Measurements from ENCODE around the gene DENND11. TPM values are rescaled to one million over a fixed set of nuclear protein-coding genes. Genes with fewer than 3 reads are reported as not detected.

The DENND11 gene
- total RNA-seq: 10 to 100 TPM; 31.7 to 37.6 TPM
- long read RNA-seq, full-length matches to known transcripts: 4 of 21 reads
- long read RNA-seq, partial matches to known transcripts: 6 of 21 reads
- long read RNA-seq, other reads (novel, unspliced or antisense): 11 of 21 reads

GRCh38 chr7:141702047-141702567 is at the start of gene DENND11:
Gene DENND11 (minus strand): TSS chr7:141702166. CDS start chr7:141702153, 13 bp downstream.
- intact Hi-C loops (cut with DNase I, micrococcal nuclease): no loop called here
- peak; percentile 72 for ATAC-seq
- DNase-seq: peak in 1 of 2 donors; percentile 65

DNA sequence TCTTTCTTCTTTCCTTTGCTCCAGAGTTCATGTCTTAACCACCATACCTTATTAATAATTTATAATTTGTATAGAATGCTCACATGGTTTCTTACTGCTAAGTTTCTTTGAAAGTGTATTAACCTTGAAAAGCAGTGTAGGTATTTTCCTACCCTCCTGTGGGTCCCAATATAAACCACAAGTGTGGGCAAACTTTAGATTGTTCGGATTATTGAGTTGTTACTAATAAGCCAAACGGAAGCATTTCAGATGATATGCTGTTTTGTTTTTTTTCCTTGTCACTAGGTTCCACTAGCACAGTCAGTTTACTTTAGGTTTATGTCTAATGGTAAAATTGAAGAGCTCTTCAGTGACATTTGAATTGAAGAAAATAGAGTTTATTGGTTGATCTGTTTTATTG is 46.4 kb upstream of the DENND11 start:
- DNase-seq (no peak), ATAC-seq (no peak)
- intact Hi-C loops (cut with DNase I, micrococcal nuclease): no loop called here

GRCh38 chr7:141744131-141744530 is 42.2 kb upstream of the DENND11 start:
- DNase-seq (no peak), ATAC-seq (no peak)
- intact Hi-C loops (cut with DNase I, micrococcal nuclease): no loop called here

GRCh38 chr7:141742229-141742628 is 40.3 kb upstream of the DENND11 start:
- DNase-seq: no peak
- intact Hi-C loops (cut with DNase I, micrococcal nuclease): no loop called here
- no peak for ATAC-seq

DNA sequence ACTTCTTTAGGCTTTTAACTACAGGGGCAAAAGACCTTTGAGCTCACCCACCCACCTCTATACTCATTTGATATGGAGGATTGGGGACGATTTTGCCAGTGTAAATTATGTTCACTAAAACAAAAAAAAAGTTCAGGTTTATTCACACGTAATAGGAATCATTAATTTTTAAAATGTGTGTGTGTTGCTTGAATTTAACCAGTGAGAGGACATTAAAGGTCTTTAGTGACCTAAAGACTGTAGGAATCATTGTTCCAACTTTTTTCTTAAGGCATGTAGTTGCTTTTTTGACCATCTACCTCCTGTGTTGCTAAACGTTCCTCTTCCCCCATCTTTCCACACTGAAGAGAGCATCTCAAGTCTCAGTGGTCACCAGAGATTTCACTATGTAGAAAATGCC is 37.3 kb upstream of the DENND11 start:
- ATAC-seq (no peak), DNase-seq (no peak)
- intact Hi-C loops (cut with DNase I, micrococcal nuclease): loop anchor here in 1 of 2 donors (10.0 kb wide), 1 partner anchor 84 kb away; no protein-coding TSS in a partner anchor

DNA sequence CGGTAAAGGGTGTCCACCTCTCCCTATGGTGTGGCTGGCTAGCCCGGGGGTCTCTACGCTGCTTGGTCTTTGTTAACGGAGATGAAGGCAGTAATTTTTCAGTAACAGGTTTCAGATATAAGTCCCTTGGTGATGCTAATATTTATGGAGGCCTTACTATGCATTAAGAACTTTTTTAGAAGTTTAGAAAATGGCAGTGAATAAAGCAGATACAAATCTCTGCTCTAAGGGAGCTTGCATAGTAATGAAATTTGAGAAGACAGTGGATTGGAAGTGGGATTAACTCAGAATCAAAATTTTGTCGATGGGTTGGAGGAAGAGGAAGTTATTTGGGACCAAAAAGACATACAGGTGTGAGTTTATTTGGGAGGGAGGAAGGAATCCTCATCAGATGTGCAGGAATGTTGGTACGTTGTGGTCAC is 36.6 kb upstream of the DENND11 start:
- DNase-seq: no peak
- intact Hi-C loops (cut with DNase I, micrococcal nuclease): loop anchor here in 1 of 2 donors (10.0 kb wide), 1 partner anchor 84 kb away; no protein-coding TSS in a partner anchor
- no peak for ATAC-seq

GRCh38 chr7:141737836-141738591 is 36.0 kb upstream of the DENND11 start, which contains the start of gene SSBP1:
Gene SSBP1 (plus strand): TSS chr7:141738358. CDS start chr7:141739167, 809 bp downstream.
- DNase-seq: peak; percentile 89 to 91
- intact Hi-C loops (cut with DNase I, micrococcal nuclease): loop anchor here in 1 of 2 donors (10.0 kb wide), 1 partner anchor 83 kb away; no protein-coding TSS in a partner anchor
- ATAC-seq: peak; percentile 96

- intact Hi-C loops (cut with DNase I, micrococcal nuclease): loop anchor here in 1 of 2 donors (10.0 kb wide), 1 partner anchor 82 kb away; no protein-coding TSS in a partner anchor
- peak; percentile 59 for ATAC-seq
- DNase-seq: peak; percentile 26 to 34
Observed at GRCh38 chr7:141737118-141737835, 35.3 kb upstream of the DENND11 start.

GRCh38 chr7:141731476-141732149 is 29.6 kb upstream of the DENND11 start:
- intact Hi-C loops (cut with DNase I, micrococcal nuclease): loop anchor here in 1 of 2 donors (10.0 kb wide), 1 partner anchor 77 kb away; no protein-coding TSS in a partner anchor
- no peak for ATAC-seq
- DNase-seq: no peak

DNA sequence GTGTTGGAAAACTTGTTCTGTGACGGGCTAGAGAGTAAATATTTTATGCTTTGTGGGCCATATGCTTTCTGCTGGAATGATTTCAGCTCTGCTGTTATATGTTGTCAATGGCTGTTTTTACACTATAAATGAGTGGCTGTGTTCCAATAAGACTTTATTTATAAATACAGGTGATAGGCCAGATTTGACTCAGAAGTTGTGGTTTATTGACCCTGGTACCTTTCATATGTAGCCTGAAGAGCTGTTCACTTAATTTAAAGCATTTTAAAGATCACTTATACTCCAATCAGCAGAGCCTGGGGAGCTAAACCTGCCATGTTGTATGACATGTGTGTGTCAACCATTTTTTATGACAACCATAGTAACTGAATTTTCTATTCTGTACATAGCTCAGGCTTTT is 27.1 kb upstream of the DENND11 start:
- ATAC-seq (no peak), DNase-seq (no peak)
- intact Hi-C loops (cut with DNase I, micrococcal nuclease): no loop called here

GRCh38 chr7:141722529-141722928 is 20.6 kb upstream of the DENND11 start:
- intact Hi-C loops (cut with DNase I, micrococcal nuclease): no loop called here
- ATAC-seq (no peak), DNase-seq (no peak)

DNA sequence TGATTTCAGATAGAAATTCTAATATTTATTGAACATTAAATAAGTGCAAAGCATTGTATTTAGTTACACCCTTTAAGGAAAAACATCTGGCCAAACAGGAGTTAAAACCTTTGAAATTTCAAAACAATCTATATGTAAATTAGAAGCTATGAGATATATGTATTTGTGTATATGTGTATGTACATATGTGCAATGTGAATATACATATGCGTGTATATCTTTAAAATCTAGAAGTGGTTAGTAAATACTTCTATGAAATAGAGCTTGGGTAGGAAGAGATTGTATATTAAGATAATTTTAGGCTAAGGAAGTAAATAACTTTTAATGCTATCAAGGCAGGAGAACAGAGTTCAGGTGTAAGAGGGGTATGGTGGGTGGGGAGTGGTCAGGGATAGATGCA is 15.5 kb upstream of the DENND11 start:
- ATAC-seq: no peak
- intact Hi-C loops (cut with DNase I, micrococcal nuclease): no loop called here

DNA sequence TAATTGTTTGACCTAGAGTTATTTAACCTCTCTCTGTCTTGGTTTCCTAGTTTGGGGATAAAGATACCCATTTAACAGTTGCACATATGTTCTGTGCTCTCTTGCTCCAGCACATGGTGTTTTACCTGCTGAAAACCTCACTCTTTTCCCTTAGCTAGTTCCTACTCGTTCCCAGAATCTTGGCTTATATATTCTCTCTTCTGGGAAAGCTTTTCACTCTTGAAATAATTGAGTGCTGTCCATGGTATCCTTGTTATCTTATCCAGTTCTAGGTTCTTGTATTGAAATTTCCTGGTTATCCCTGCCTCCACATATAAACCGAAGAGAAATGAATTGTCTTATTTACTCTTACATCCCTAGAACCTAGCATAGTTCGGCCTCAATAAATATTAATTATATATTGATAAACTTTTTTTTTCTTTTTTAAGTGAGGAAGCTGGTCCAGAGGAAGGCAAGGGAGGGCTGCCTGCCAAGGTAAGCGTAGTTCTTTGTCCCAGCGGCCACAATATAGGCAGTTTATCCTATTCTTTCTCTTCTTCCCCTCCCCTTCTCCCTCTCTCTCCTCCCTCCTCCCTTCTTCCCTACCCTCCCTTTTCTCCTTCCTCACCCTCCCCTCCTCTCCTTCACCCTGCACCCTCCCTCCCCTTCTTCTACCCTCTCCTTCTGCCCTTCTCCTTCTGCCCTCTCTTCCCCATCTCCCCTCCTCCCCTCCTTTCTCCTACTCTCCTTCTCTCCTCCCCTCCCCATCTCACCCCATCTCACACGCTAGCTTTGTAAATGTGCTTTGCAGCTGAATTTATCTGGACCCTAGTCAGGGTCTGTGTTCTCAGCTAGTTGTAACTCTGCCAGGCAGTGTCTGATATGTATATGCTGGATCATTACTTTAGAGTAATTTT is 14.1 kb upstream of the DENND11 start:
- DNase-seq (no peak), ATAC-seq (no peak)
- intact Hi-C loops (cut with DNase I, micrococcal nuclease): no loop called here

More for the DNA sequence above, 15.5 kb upstream of the DENND11 start:
- DNase-seq: no peak

DNA sequence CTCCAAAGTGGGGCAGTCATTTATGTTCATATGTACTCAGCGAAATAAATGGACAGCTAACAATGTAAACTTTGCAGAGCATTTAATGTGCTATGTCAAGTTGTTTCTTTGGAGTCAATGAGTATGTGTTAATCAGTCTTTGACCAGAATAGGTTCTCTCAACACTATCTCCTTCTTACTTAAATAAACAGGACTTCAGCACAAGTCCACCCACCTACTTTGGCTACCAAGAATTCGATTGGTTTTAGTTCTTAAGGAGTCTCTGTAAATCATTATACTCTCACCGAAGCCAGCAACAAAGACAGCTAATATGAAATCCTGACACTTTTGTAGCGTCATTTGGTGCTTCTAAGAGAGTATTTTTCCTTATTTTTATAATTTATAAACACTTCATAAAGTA is 13.1 kb upstream of the DENND11 start:
- intact Hi-C loops (cut with DNase I, micrococcal nuclease): no loop called here
- DNase-seq (no peak), ATAC-seq (no peak)

GRCh38 chr7:141714571-141714970 is 12.6 kb upstream of the DENND11 start:
- ATAC-seq: no peak
- intact Hi-C loops (cut with DNase I, micrococcal nuclease): no loop called here
- no peak for DNase-seq

DNA sequence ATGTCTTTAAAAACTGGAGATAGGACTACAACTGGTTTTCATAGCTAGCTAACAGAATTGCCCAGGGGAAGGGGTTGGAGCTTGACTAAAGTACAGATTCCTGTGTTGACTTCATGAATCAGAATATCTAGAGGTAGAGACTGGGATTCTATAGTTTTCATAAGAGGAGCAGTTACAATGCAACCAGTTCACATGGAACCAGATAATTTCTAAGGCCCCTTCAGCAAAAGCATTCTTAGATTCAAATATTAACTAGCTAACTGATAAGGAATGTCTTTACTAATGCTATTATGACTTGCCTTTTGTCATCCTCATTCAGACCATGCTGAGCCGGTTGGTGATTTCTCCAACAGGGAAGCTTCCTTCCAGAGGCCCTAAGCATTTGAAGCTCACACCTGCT is 11.9 kb upstream of the DENND11 start:
- DNase-seq (no peak), ATAC-seq (no peak)
- intact Hi-C loops (cut with DNase I, micrococcal nuclease): no loop called here

- DNase-seq: no peak
- ATAC-seq: no peak
- intact Hi-C loops (cut with DNase I, micrococcal nuclease): no loop called here
Observed at GRCh38 chr7:141712603-141713255, 10.8 kb upstream of the DENND11 start.
